ENCODE results near the gene CDH15. TPM values are rescaled to one million over a fixed set of nuclear protein-coding genes. Genes with fewer than 3 reads are reported as not detected.

CDH15 gene
- total and polyA plus RNA-seq, 2 of the 13 experiments (the other 11 are each of a cell fraction or from before 2014, with no cell fraction given) = 0.74 to 2.2 TPM

GRCh38 chr16:89241187-89242007, 69.8 kb downstream of the CDH15 start (continued):
- TF ChIP-seq ZNF75D (CRISPR knock-in tag; IDR thresholded peaks at IDR 0.05; ENCODE audit: borderline replicate concordance) (no peak), YEATS2 (CRISPR knock-in tag; IDR thresholded peaks at IDR 0.05; ENCODE audit: borderline replicate concordance) (peak; percentile 98), KMT2B (CRISPR knock-in tag; IDR thresholded peaks at IDR 0.05) (peak; percentile 86), NCOA2 (CRISPR knock-in tag; IDR thresholded peaks at IDR 0.05) (peak; percentile 69), ZBTB7B (CRISPR knock-in tag; IDR thresholded peaks at IDR 0.05) (peak; percentile 79; the same call in 1 of the 2 replicates), IKZF5 (CRISPR knock-in tag; IDR thresholded peaks at IDR 0.05) (peak; percentile 98), ZNF253 (CRISPR knock-in tag; IDR thresholded peaks at IDR 0.05; ENCODE audit: borderline replicate concordance) (no peak), HNRNPLL (IDR thresholded peaks at IDR 0.05; ENCODE audit: low read depth, low read length, poor library complexity, severe bottlenecking) (peak; percentile 49), ATF6 (CRISPR knock-in tag; conservative IDR thresholded peaks at IDR 0.05) (peak; percentile 80; the same call in 1 of the 2 replicates), SATB2 (CRISPR knock-in tag; IDR thresholded peaks at IDR 0.05) (no peak), POGK (CRISPR knock-in tag; conservative IDR thresholded peaks at IDR 0.05) (peak; percentile 54; the same call in 1 of the 2 replicates), IRF1 (CRISPR knock-in tag; IDR thresholded peaks at IDR 0.05; ENCODE audit: low read depth) (no peak), HIC2 (CRISPR knock-in tag; IDR thresholded peaks at IDR 0.05; ENCODE audit: low read depth) (no peak; the same call in 1 of the 2 replicates), FOXO1 (CRISPR knock-in tag; IDR thresholded peaks at IDR 0.05) (peak; percentile 59), ZNF18 (CRISPR knock-in tag; IDR thresholded peaks at IDR 0.05; ENCODE audit: insufficient replicate concordance) (peak; percentile 85), ZNF691 (CRISPR knock-in tag; IDR thresholded peaks at IDR 0.05; ENCODE audit: borderline replicate concordance, low read depth) (peak; percentile 93), RAD51 (IDR thresholded peaks at IDR 0.05; ENCODE audit: borderline replicate concordance) (no peak)
